A549 treated with CpdA at 1 μM for 4 hours (cell line): ENCODE results near the gene SLC25A29. TPM values are rescaled to one million over a fixed set of nuclear protein-coding genes. Genes with fewer than 3 reads are reported as not detected.

Source experiments
- total RNA-seq: library from RNA; stranded (reverse); fragments of 200-300 nt; extraction: Qiagen RNA extraction; gene quantifications from 5 replicates; pipeline ENCODE4 v1.2.3, GENCODE V29; 2022; ENCODE audit warnings: low read depth

SLC25A29 gene
- total RNA-seq = 7.4 to 12.0 TPM (median 10.6 TPM) in 5 replicates

GRCh38 chr14:100306101-100306997 lies at the start of gene SLC25A29:
SLC25A29 (minus strand) TSS chr14:100306444; CDS start chr14:100306232, 212 bp downstream.

GRCh38 chr14:100323121-100323941 lies 17.1 kb upstream of the SLC25A29 start, which contains the start of gene SLC25A47:
SLC25A47 (plus strand) TSS chr14:100323339; CDS start chr14:100323415, 76 bp downstream.

Other genes starting within 250 kb of the SLC25A29 start
- 18.7 to 29.0 TPM (median 20.6 TPM) in 5 replicates for gene EVL, start 241.0 kb downstream of the SLC25A29 start, total RNA-seq
- 1.2 to 2.7 TPM (median 1.4 TPM) in 5 replicates for gene DEGS2, start 146.8 kb downstream of the SLC25A29 start, total RNA-seq
- gene YY1, start 67.3 kb downstream of the SLC25A29 start, total RNA-seq = 65.2 to 83.3 TPM (median 77.3 TPM) in 5 replicates
- not detected in 5 replicates for gene SLC25A47, start 16.9 kb upstream of the SLC25A29 start, total RNA-seq
- gene WDR25, start 70.0 kb upstream of the SLC25A29 start, total RNA-seq = 10.1 to 12.8 TPM (median 11.6 TPM) in 5 replicates